IMR-90 (cell line): ENCODE measurements around the gene THADA. TPM values are rescaled to one million over a fixed set of nuclear protein-coding genes. Genes with fewer than 3 reads are reported as not detected.

Source experiments
- ATAC-seq: fragments of 200-7000 bp; cut with Tn5 transposase; 2 replicates; pipeline ENCODE4 v1.9.1; 2020; ENCODE audit warnings: low read depth, mild to moderate bottlenecking, moderate library complexity
- BruUV-seq: library from RNA; stranded (reverse); fragments of 400-500 nt; replicated peaks from 2 replicates; lab custom pipeline; 2021; lab: Mats Ljungman, UMichigan
- CTCF ChIA-PET: fragments of 300-600 bp; formaldehyde crosslinking; extraction: SDS; loops from one replicate; lab custom pipeline; 2021; ENCODE audit warnings: antibody characterized with exemption; lab: Yijun Ruan, JAX
- POLR2A ChIA-PET: fragments of 300-600 bp; sonication (Branson Sonifier 250); formaldehyde crosslinking; loops from one replicate; lab custom pipeline; 2022; ENCODE audit warnings: antibody characterized with exemption; ENCODE audit not compliant: unreplicated experiment; lab: Charles Lee
- DNase-seq: peaks from one replicate; pipeline ENCODE4 v3.0.0; 2013
- H2AFZ ChIP-seq: replicated peaks from 2 replicates; pipeline ENCODE3; 2013; ENCODE audit warnings: low read length, mild to moderate bottlenecking; ENCODE audit not compliant: poor library complexity
- H2AK5ac ChIP-seq: 2 replicates; pipeline ENCODE4 v1.6.1; 2013; ENCODE audit warnings: low read depth, low read length, inconsistent platforms
- H2AK9ac ChIP-seq: replicated peaks from 2 replicates; pipeline ENCODE3; 2013; ENCODE audit warnings: mild to moderate bottlenecking, low read depth, low read length, moderate library complexity; ENCODE audit not compliant: poor library complexity
- H2BK120ac ChIP-seq: 2 replicates; pipeline ENCODE4 v1.6.1; 2013; ENCODE audit warnings: low read depth, low read length, inconsistent platforms
- H2BK15ac ChIP-seq: 3 replicates; pipeline ENCODE4 v1.6.1; 2013; ENCODE audit warnings: low read depth, low read length, inconsistent platforms
- H2BK20ac ChIP-seq: 2 replicates; pipeline ENCODE4 v1.6.1; 2013; ENCODE audit warnings: low read depth, mild to moderate bottlenecking, inconsistent platforms, low read length, moderate library complexity
- H2BK5ac ChIP-seq: 2 replicates; pipeline ENCODE4 v1.6.1; 2013; ENCODE audit warnings: mild to moderate bottlenecking, low read depth, low read length, inconsistent platforms; ENCODE audit not compliant: poor library complexity, severe bottlenecking
- H3K14ac ChIP-seq: replicated peaks from 2 replicates; pipeline ENCODE4 v1.6.1; 2013; ENCODE audit warnings: low read depth, low read length, inconsistent platforms
- H3K18ac ChIP-seq: 2 replicates; pipeline ENCODE4 v1.6.1; 2013; ENCODE audit warnings: low read depth, low read length, control low read depth
- H3K23ac ChIP-seq: 2 replicates; pipeline ENCODE4 v1.6.1; 2013; ENCODE audit warnings: low read depth, low read length, inconsistent platforms
- H3K27ac ChIP-seq: 2 replicates; pipeline ENCODE4 v1.5.1; 2013; ENCODE audit warnings: mild to moderate bottlenecking, control low read depth, low read length; ENCODE audit not compliant: insufficient read depth
- H3K27me3 ChIP-seq: 2 replicates; pipeline ENCODE4 v1.6.1; 2013; ENCODE audit warnings: low read length; ENCODE audit not compliant: control insufficient read depth, insufficient read depth
- H3K36me3 ChIP-seq: 2 replicates; pipeline ENCODE4 v1.6.1; 2013; ENCODE audit warnings: low read length, mixed read lengths; ENCODE audit not compliant: control insufficient read depth, insufficient read depth
- H3K4ac ChIP-seq: 2 replicates; pipeline ENCODE4 v1.6.1; 2013; ENCODE audit warnings: low read depth, low read length, inconsistent platforms
- H3K4me1 ChIP-seq: 2 replicates; pipeline ENCODE4 v1.6.1; 2013; ENCODE audit warnings: low read length, mixed read lengths; ENCODE audit not compliant: control insufficient read depth, insufficient read depth
- H3K4me2 ChIP-seq: 2 replicates; pipeline ENCODE4 v1.6.1; 2013; ENCODE audit warnings: low read depth, mild to moderate bottlenecking, control low read depth, low read length, moderate library complexity
- H3K4me3 ChIP-seq: 2 replicates; pipeline ENCODE4 v1.5.1; 2013; ENCODE audit warnings: low read depth, mild to moderate bottlenecking, control low read depth, low read length, moderate library complexity; ENCODE audit not compliant: insufficient read depth
- H3K56ac ChIP-seq: 2 replicates; pipeline ENCODE4 v1.6.1; 2013; ENCODE audit warnings: low read length, inconsistent platforms; ENCODE audit not compliant: insufficient read depth; ENCODE audit errors: extremely low read depth
- H3K79me1 ChIP-seq, 2 experiments: 2 replicates each; pipeline ENCODE4 v1.6.1; 2013; ENCODE audit warnings: low read length in 2 of 2, inconsistent platforms in 1 of 2, low read depth in 1 of 2
- H3K9ac ChIP-seq: 2 replicates; pipeline ENCODE4 v1.6.1; 2013; ENCODE audit warnings: low read depth, low read length, control low read depth
- H3K9me1 ChIP-seq: 2 replicates; pipeline ENCODE4 v1.6.1; 2013; ENCODE audit warnings: low read length, inconsistent platforms; ENCODE audit not compliant: insufficient read depth
- H3K9me3 ChIP-seq: 2 replicates; pipeline ENCODE4 v1.6.1; 2013; ENCODE audit warnings: low read length; ENCODE audit not compliant: control insufficient read depth, insufficient read depth
- H4K20me1 ChIP-seq: 2 replicates; pipeline ENCODE4 v1.6.1; 2013; ENCODE audit warnings: low read length, inconsistent platforms; ENCODE audit not compliant: insufficient read depth
- H4K5ac ChIP-seq: 2 replicates; pipeline ENCODE4 v1.6.1; 2013; ENCODE audit warnings: mild to moderate bottlenecking, low read depth, low read length, control low read depth
- H4K8ac ChIP-seq, 2 experiments: 2 replicates each; pipeline ENCODE4 v1.6.1; 2013; ENCODE audit warnings: low read depth in 2 of 2, low read length in 2 of 2, control low read depth in 1 of 2, inconsistent platforms in 1 of 2
- H4K91ac ChIP-seq: 2 replicates; pipeline ENCODE4 v1.6.1; 2013; ENCODE audit warnings: low read depth, low read length, inconsistent platforms; ENCODE audit not compliant: insufficient read depth
- BHLHE40 ChIP-seq: fragments of 150-350 bp; IDR thresholded peaks from 2 replicates; pipeline ENCODE4 v1.6.1; 2016; ENCODE audit warnings: mild to moderate bottlenecking, low read depth, low read length
- CEBPB ChIP-seq: IDR thresholded peaks from 2 replicates; pipeline ENCODE4 v1.6.1; 2012; ENCODE audit warnings: low read depth, low read length, improper control_type of control experiment
- CHD1 ChIP-seq: IDR thresholded peaks from 2 replicates; pipeline ENCODE4 v1.6.1; 2012; ENCODE audit warnings: low read depth, low read length, improper control_type of control experiment
- MAFK ChIP-seq: IDR thresholded peaks from 2 replicates; pipeline ENCODE4 v1.6.1; 2012; ENCODE audit warnings: low read depth, low read length, improper control_type of control experiment
- MAZ ChIP-seq: IDR thresholded peaks from 2 replicates; pipeline ENCODE4 v1.6.1; 2012; ENCODE audit warnings: low read depth, mild to moderate bottlenecking, low read length, improper control_type of control experiment, moderate library complexity, borderline replicate concordance
- WGBS, 2 experiments: methylation state at CpG; one replicate each; pipeline versions ENCODE4 v1.1.5 to v1.1.7; 2013; ENCODE audit warnings: missing lambda C conversion rate in 2 of 2; ENCODE audit not compliant: insufficient read length in 1 of 2; ENCODE audit errors: extremely low coverage in 2 of 2; 5-methylcytosine and 5-hydroxymethylcytosine counted together
- dilution Hi-C: fragments of 300-500 bp; cut with HindIII; formaldehyde crosslinking; loops from one replicate; pipeline ENCODE4 v1.14.3; 2018; ENCODE audit warnings: low sequenced_read_pairs; ENCODE audit not compliant: unreplicated experiment
- in situ Hi-C: fragments of 300-500 bp; cut with MboI; formaldehyde crosslinking; loops from 3 replicates; pipeline ENCODE4 v1.14.3; 2019; ENCODE audit warnings: low sequenced_read_pairs, inconsistent platforms, mixed read lengths
- intact Hi-C: fragments of 100-400 bp; cut with micrococcal nuclease; formaldehyde crosslinking; loops from 2 replicates; pipeline ENCODE4 v1.10.0; 2022
- polyA plus RNA-seq, 3 experiments: library from polyadenylated mRNA; depleted of rRNA; stranded (reverse); fragments of >200 nt; gene quantifications; 2 replicates each; pipeline ENCODE4 v1.2.3, GENCODE V29; 2012; ENCODE audit warnings: low replicate concordance in 1 of 3
- total RNA-seq: library from RNA; depleted of rRNA; stranded (reverse); fragments of >200 nt; gene quantifications from 2 replicates; pipeline ENCODE4 v1.2.3, GENCODE V29; 2012

The THADA gene
- total and polyA plus RNA-seq, 2 of the 4 experiments (the other 2 are of a cell fraction): 10.5 to 21.3 TPM

- H2BK20ac ChIP-seq: no peak overlapping the region
- intact Hi-C loops (no loop called here), dilution Hi-C loops (no loop called here), in situ Hi-C loops (no loop called here)
- no peak for TF ChIP-seq MAFK
- no peak for TF ChIP-seq MAZ
- no peak for TF ChIP-seq BHLHE40
- no peak for TF ChIP-seq CEBPB
- TF ChIP-seq CHD1: no peak
- DNase-seq (no peak), ATAC-seq (no peak)
- H3K4me3 ChIP-seq: no peak overlapping the region
- no peak overlapping the region for H3K18ac ChIP-seq
- H3K9ac ChIP-seq: no peak overlapping the region
- no peaks in the 10 kb centered on the region for H4K20me1 ChIP-seq
- H3K27me3 ChIP-seq: no peaks in the 10 kb centered on the region; the same call in 1 of the 2 replicates
- H3K23ac ChIP-seq: no peak overlapping the region
- CTCF ChIA-PET: interaction anchor here (0.6 kb wide), 1 partner anchor 11 kb away, joined by 5 read pairs; no protein-coding TSS in a partner anchor
- WGBS, 2 experiments: no CpG with 5 or more reads among the region's 2 CpGs
- H4K8ac ChIP-seq: no peak overlapping the region
- no TSS peak for BruUV-seq
- no peak overlapping the region for H2AFZ ChIP-seq
- H3K4ac ChIP-seq: no peak overlapping the region
- H3K36me3 ChIP-seq: no peaks in the 10 kb centered on the region
- no peaks in the 10 kb centered on the region for H3K4me1 ChIP-seq
- H3K56ac ChIP-seq: no peak overlapping the region
- H2BK15ac ChIP-seq: no peak overlapping the region
- no peak overlapping the region for H3K14ac ChIP-seq
- POLR2A ChIA-PET: no interaction called here
- no peaks in the 10 kb centered on the region for H3K9me1 ChIP-seq
- H2AK5ac ChIP-seq: no peak overlapping the region
- no peak overlapping the region for H4K5ac ChIP-seq
- no peak overlapping the region for H3K4me2 ChIP-seq
- no peak overlapping the region for H2BK120ac ChIP-seq
- no peaks in the 10 kb centered on the region for H3K79me1 ChIP-seq
- no peak overlapping the region for H4K91ac ChIP-seq
- H2BK5ac ChIP-seq: no peak overlapping the region
- no peak overlapping the region for H3K27ac ChIP-seq
- H2AK9ac ChIP-seq: no peak overlapping the region
- H3K9me3 ChIP-seq: no peaks in the 10 kb centered on the region
These were observed 393.5 kb downstream of the THADA start for GRCh38 chr2:43202289-43202688.
